22Rv1 (cell line): ENCODE results near the gene NCS1.

Source experiments
- CTCF ChIP-seq: fragments of 450-650 bp; IDR thresholded peaks from 2 replicates; pipeline ENCODE4 v1.5.1; 2017; ENCODE audit warnings: mild to moderate bottlenecking
- ZFX ChIP-seq: fragments of 450-650 bp; IDR thresholded peaks from 2 replicates; pipeline ENCODE4 v1.6.1; 2017; ENCODE audit warnings: antibody characterized with exemption, borderline replicate concordance

- TF ChIP-seq CTCF (no peak), ZFX (no peak)
These were observed 7.2 kb downstream of the NCS1 start for GRCh38 chr9:130179331-130179907.
